Right atrium auricular region (tissue), 2 donors: Measurements from ENCODE around the gene ENTPD6. TPM values are rescaled to one million over a fixed set of nuclear protein-coding genes. Genes with fewer than 3 reads are reported as not detected.

Experiments
- DNase-seq: peaks from one replicate; pipeline ENCODE4 v3.0.0-alpha.2; 2019; ENCODE audit warnings: low spot score
- H3K27ac ChIP-seq, 2 donors: fragments of 200-600 bp; sonication (generic); 1 replicate in 1 of 2; 2 replicates in 1 of 2; pipeline ENCODE4 v1.5.1; 2016 to 2019
- H3K27me3 ChIP-seq, 2 donors: fragments of 200-600 bp; sonication (generic); one replicate each; pipeline versions ENCODE4 v1.5.1 to v1.6.0; 2017 to 2019
- H3K36me3 ChIP-seq: fragments of 200-600 bp; sonication (generic); one replicate; pipeline ENCODE4 v1.5.1; 2016
- H3K4me1 ChIP-seq, 2 donors: fragments of 200-600 bp; sonication (generic); one replicate each; pipeline versions ENCODE4 v1.5.1 to v1.6.0; 2017 to 2019
- H3K4me3 ChIP-seq, 2 donors: fragments of 200-600 bp; sonication (generic); 1 replicate in 1 of 2; 2 replicates in 1 of 2; pipeline ENCODE4 v1.5.1; 2017 to 2019; ENCODE audit warnings: mild to moderate bottlenecking in 1 of 2, moderate library complexity in 1 of 2
- H3K9me3 ChIP-seq, 2 donors: fragments of 200-600 bp; sonication (generic); one replicate each; pipeline ENCODE4 v1.5.1; 2019
- total RNA-seq, 2 donors: library from RNA; depleted of rRNA; stranded (reverse); fragments of >200 nt; gene quantifications; one replicate each; pipeline ENCODE4 v1.1.0, GENCODE V29; 2016
- TF ChIP-seq, protein P1 (sequence below), 2 donors: fragments of 200-600 bp; sonication (generic); IDR thresholded peaks; one replicate each; pipeline ENCODE4 v1.5.1; 2019; ENCODE audit warnings: antibody characterized with exemption in 2 of 2

ENTPD6 gene
- total RNA-seq, 2 donors from 2014 or later: 75.9 to 116 TPM

- H3K36me3 ChIP-seq: peaks cover 3% of the 10 kb centered on the region
- TF ChIP-seq, protein P1, sequence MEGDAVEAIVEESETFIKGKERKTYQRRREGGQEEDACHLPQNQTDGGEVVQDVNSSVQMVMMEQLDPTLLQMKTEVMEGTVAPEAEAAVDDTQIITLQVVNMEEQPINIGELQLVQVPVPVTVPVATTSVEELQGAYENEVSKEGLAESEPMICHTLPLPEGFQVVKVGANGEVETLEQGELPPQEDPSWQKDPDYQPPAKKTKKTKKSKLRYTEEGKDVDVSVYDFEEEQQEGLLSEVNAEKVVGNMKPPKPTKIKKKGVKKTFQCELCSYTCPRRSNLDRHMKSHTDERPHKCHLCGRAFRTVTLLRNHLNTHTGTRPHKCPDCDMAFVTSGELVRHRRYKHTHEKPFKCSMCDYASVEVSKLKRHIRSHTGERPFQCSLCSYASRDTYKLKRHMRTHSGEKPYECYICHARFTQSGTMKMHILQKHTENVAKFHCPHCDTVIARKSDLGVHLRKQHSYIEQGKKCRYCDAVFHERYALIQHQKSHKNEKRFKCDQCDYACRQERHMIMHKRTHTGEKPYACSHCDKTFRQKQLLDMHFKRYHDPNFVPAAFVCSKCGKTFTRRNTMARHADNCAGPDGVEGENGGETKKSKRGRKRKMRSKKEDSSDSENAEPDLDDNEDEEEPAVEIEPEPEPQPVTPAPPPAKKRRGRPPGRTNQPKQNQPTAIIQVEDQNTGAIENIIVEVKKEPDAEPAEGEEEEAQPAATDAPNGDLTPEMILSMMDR (IDR thresholded peaks at IDR 0.05): no peak
- no peaks in the 10 kb centered on the region for H3K27me3 ChIP-seq
- H3K9me3 ChIP-seq: no peaks in the 10 kb centered on the region
- peak overlapping the region; percentile 96 to 97 for H3K27ac ChIP-seq
- peaks cover 0 to 54% of the 10 kb centered on the region in 2 donors for H3K4me1 ChIP-seq
- peak overlapping the region; percentile 85 to 92 for H3K4me3 ChIP-seq
- peak; percentile 76 for DNase-seq
Measured at GRCh38 chr20:25247518-25247955, 52.0 kb downstream of the ENTPD6 start.

GRCh38 chr20:25247956-25248785 is 52.7 kb downstream of the ENTPD6 start, which contains the start of gene PYGB:
PYGB (plus strand) TSS chr20:25248085; CDS start chr20:25248179, 94 bp downstream.
- DNase-seq: peak; percentile 81

GRCh38 chr20:25248786-25249172 is 53.3 kb downstream of the ENTPD6 start:
- Histone ChIP-seq H3K27me3 (no peaks in the 10 kb centered on the region), H3K27ac (peak overlapping the region; percentile 96 to 97), H3K36me3 (peaks cover 5% of the 10 kb centered on the region), H3K4me3 (peak overlapping the region; percentile 85 to 92), H3K9me3 (no peaks in the 10 kb centered on the region), H3K4me1 (peaks cover 0 to 66% of the 10 kb centered on the region in 2 donors)
- TF ChIP-seq, protein P1 (IDR thresholded peaks at IDR 0.05): no peak
- DNase-seq: no peak

More at GRCh38 chr20:25247956-25248785, 52.7 kb downstream of the ENTPD6 start, which contains the start of gene PYGB:
- Histone ChIP-seq H3K36me3 (peaks cover 5% of the 10 kb centered on the region), H3K27me3 (no peaks in the 10 kb centered on the region), H3K27ac (peak within 1 kb of the TSS; percentile 96 to 97), H3K9me3 (no peaks in the 10 kb centered on the region), H3K4me1 (peaks cover 0 to 60% of the 10 kb centered on the region in 2 donors), H3K4me3 (peak within 1 kb of the TSS; percentile 85 to 92)
- TF ChIP-seq, protein P1 (IDR thresholded peaks at IDR 0.05): no peak

GRCh38 chr20:25249198-25249931 is 53.9 kb downstream of the ENTPD6 start:
- peaks cover 0 to 72% of the 10 kb centered on the region in 2 donors for H3K4me1 ChIP-seq
- peak overlapping the region; percentile 96 to 97 for H3K27ac ChIP-seq
- peaks cover 5% of the 10 kb centered on the region for H3K36me3 ChIP-seq
- DNase-seq: peak; percentile 55
- no peaks in the 10 kb centered on the region for H3K27me3 ChIP-seq
- peak overlapping the region; percentile 85 to 92 for H3K4me3 ChIP-seq
- TF ChIP-seq, protein P1 (IDR thresholded peaks at IDR 0.05): no peak
- no peaks in the 10 kb centered on the region for H3K9me3 ChIP-seq

DNA sequence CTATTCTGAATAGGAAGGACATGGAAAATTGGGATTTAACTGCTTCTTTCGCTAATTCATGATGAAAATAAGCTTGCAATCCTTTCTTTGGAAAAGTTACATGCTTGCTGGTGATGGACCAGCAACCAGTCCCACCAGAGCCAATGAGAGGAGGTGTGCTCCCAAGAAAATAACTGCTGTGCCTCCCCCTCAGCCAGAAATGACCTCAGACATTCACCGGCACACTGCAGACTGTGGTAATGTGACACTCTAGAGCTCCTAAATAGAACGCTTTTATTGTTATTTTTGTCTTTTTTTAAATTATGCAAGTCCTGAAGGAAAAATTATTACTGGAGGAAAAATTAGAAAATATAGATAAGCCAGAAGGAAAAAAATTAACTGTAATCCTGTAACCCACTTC is 55.0 kb downstream of the ENTPD6 start:
- Histone ChIP-seq H3K36me3 (peaks cover 5% of the 10 kb centered on the region), H3K4me1 (peaks cover 0 to 84% of the 10 kb centered on the region in 2 donors), H3K27me3 (no peaks in the 10 kb centered on the region), H3K9me3 (no peaks in the 10 kb centered on the region), H3K4me3 (peak overlapping the region; percentile 85 to 92), H3K27ac (peak overlapping the region; percentile 96 to 97)
- peak; percentile 56 for DNase-seq
- TF ChIP-seq, protein P1 (IDR thresholded peaks at IDR 0.05): no peak
